ENCODE results near the gene CEP350. TPM values are rescaled to one million over a fixed set of nuclear protein-coding genes. Genes with fewer than 3 reads are reported as not detected.

Gene CEP350
- total RNA-seq, 6 experiments from 2014 or later, result 22.1 to 26.7 (median 25.2) TPM

- peaks cover 5% of the 10 kb centered on the region; the same call in 1 of the 2 replicates for H3K9me3 Mint-ChIP-seq
- 0 out of 2 replicates have a peak, but pooled peaks cover 5% of the 10 kb centered on the region for H3K36me3 Mint-ChIP-seq (ENCODE audit: low read depth)
- 0 out of 2 replicates have a peak, but pooled peaks cover 4% of the 10 kb centered on the region for H3K27me3 Mint-ChIP-seq (ENCODE audit: insufficient read depth)
- DNase-seq, result no peak
- TF ChIP-seq CTCF (IDR thresholded peaks at IDR 0.05), result no peak
- peaks cover 20% of the 10 kb centered on the region for H3K4me1 Mint-ChIP-seq (ENCODE audit: low read depth)
- no peak overlapping the region for H3K27ac Mint-ChIP-seq
- H3K4me3 Mint-ChIP-seq, result no peak overlapping the region
Measured at GRCh38 chr1:180137776-180138175, 183.2 kb downstream of the CEP350 start.

- Mint-ChIP-seq H3K27me3 (ENCODE audit: insufficient read depth) (0 out of 2 replicates have a peak, but pooled peaks cover 4% of the 10 kb centered on the region), H3K4me3 (no peak overlapping the region), H3K4me1 (ENCODE audit: low read depth) (peaks cover 19% of the 10 kb centered on the region), H3K36me3 (ENCODE audit: low read depth) (0 out of 2 replicates have a peak, but pooled peaks cover 5% of the 10 kb centered on the region), H3K27ac (no peak overlapping the region), H3K9me3 (peaks cover 5% of the 10 kb centered on the region; the same call in 1 of the 2 replicates)
- no peak for DNase-seq
- TF ChIP-seq CTCF (IDR thresholded peaks at IDR 0.05), result no peak
Measured at GRCh38 chr1:180141381-180141934, 186.8 kb downstream of the CEP350 start.

GRCh38 chr1:180143359-180143758 lies 188.7 kb downstream of the CEP350 start:
- DNase-seq, result no peak
- Mint-ChIP-seq H3K4me1 (ENCODE audit: low read depth) (peaks cover 10% of the 10 kb centered on the region), H3K27ac (no peak overlapping the region), H3K4me3 (no peak overlapping the region), H3K36me3 (ENCODE audit: low read depth) (no peaks in the 10 kb centered on the region), H3K27me3 (ENCODE audit: insufficient read depth) (0 out of 2 replicates have a peak, but pooled peaks cover 4% of the 10 kb centered on the region), H3K9me3 (no peaks in the 10 kb centered on the region)
- no peak for TF ChIP-seq CTCF (IDR thresholded peaks at IDR 0.05)

- Mint-ChIP-seq H3K36me3 (ENCODE audit: low read depth) (no peaks in the 10 kb centered on the region), H3K27me3 (ENCODE audit: insufficient read depth) (0 out of 2 replicates have a peak, but pooled peaks cover 4% of the 10 kb centered on the region), H3K9me3 (no peaks in the 10 kb centered on the region), H3K4me1 (ENCODE audit: low read depth) (peaks cover 11% of the 10 kb centered on the region), H3K27ac (no peak overlapping the region), H3K4me3 (no peak overlapping the region)
- no peak for DNase-seq
- TF ChIP-seq CTCF (IDR thresholded peaks at IDR 0.05), result no peak
Measured at GRCh38 chr1:180144659-180145357, 190.2 kb downstream of the CEP350 start.

- Mint-ChIP-seq H3K36me3 (ENCODE audit: low read depth) (no peaks in the 10 kb centered on the region), H3K4me3 (no peak overlapping the region), H3K9me3 (no peaks in the 10 kb centered on the region), H3K27me3 (ENCODE audit: insufficient read depth) (0 out of 2 replicates have a peak, but pooled peaks cover 4% of the 10 kb centered on the region), H3K4me1 (ENCODE audit: low read depth) (peaks cover 17% of the 10 kb centered on the region), H3K27ac (no peak overlapping the region; the same call in 1 of the 2 replicates)
- no peak for DNase-seq
- TF ChIP-seq CTCF (IDR thresholded peaks at IDR 0.05), result no peak
Measured at GRCh38 chr1:180145446-180145845, 190.8 kb downstream of the CEP350 start.

Data from HFFc6 (cell line).